ENCODE measurements around the gene ENAH.
A peak's percentile ranks its signal among the peaks of the same experiment; 100 is the strongest.

- no peak for TF ChIP-seq FOS (IDR thresholded peaks at IDR 0.05; ENCODE audit: extremely low read depth, insufficient read length)
- TF ChIP-seq SIX5 (IDR thresholded peaks at IDR 0.05; ENCODE audit: borderline replicate concordance in 1 of 2, insufficient read depth in 1 of 2, low read depth in 1 of 2, low read length in 2 of 2): no peak
- no peak for TF ChIP-seq CXXC5 (CRISPR knock-in tag; IDR thresholded peaks at IDR 0.05)
- no peak for TF ChIP-seq RAD21 (CRISPR knock-in tag; conservative IDR thresholded peaks at IDR 0.05 in 1 of 2, IDR thresholded peaks at IDR 0.05 in 1 of 2)
- TF ChIP-seq, protein P1, sequence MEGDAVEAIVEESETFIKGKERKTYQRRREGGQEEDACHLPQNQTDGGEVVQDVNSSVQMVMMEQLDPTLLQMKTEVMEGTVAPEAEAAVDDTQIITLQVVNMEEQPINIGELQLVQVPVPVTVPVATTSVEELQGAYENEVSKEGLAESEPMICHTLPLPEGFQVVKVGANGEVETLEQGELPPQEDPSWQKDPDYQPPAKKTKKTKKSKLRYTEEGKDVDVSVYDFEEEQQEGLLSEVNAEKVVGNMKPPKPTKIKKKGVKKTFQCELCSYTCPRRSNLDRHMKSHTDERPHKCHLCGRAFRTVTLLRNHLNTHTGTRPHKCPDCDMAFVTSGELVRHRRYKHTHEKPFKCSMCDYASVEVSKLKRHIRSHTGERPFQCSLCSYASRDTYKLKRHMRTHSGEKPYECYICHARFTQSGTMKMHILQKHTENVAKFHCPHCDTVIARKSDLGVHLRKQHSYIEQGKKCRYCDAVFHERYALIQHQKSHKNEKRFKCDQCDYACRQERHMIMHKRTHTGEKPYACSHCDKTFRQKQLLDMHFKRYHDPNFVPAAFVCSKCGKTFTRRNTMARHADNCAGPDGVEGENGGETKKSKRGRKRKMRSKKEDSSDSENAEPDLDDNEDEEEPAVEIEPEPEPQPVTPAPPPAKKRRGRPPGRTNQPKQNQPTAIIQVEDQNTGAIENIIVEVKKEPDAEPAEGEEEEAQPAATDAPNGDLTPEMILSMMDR (IDR thresholded peaks at IDR 0.05 in 2 of 3, conservative IDR thresholded peaks at IDR 0.05 in 1 of 3; ENCODE audit: insufficient read depth in 2 of 3, low read depth in 1 of 3, low read length in 3 of 3): peak in 1 of 3 experiments; percentile 7; a peak in 1 of 6 replicates
- no peak for TF ChIP-seq MED1 (CRISPR knock-in tag; IDR thresholded peaks at IDR 0.05; ENCODE audit: borderline replicate concordance)
- TF ChIP-seq ZZZ3 (IDR thresholded peaks at IDR 0.05): no peak
- no peak for TF ChIP-seq SP1 (CRISPR knock-in tag; IDR thresholded peaks at IDR 0.05)
- no peak for TF ChIP-seq CEBPB (tag; IDR thresholded peaks at IDR 0.05)
- TF ChIP-seq ZBTB33 (CRISPR knock-in tag; IDR thresholded peaks at IDR 0.05): no peak
- no peak for TF ChIP-seq NFYB (IDR thresholded peaks at IDR 0.05; ENCODE audit: extremely low read depth, insufficient read length)
- no peak for TF ChIP-seq CTBP1 (IDR thresholded peaks at IDR 0.05; ENCODE audit: borderline replicate concordance)
- no peak for TF ChIP-seq SMAD2 (IDR thresholded peaks at IDR 0.05; ENCODE audit: low read depth, low read length)
Observed at GRCh38 chr1:225460021-225460736, 192.7 kb downstream of the ENAH start.
